CD1c-positive myeloid dendritic cell (primary cell): ENCODE data around the gene FBXO9.
"Not testable (repeated sequence)": the region's sequence is repeated elsewhere in the genome, so short reads cannot be mapped to it uniquely, and the experiment has no call there.

Experiments
- DNase-seq: peaks from one replicate; pipeline ENCODE4 v3.0.0-alpha.2; 2016; ENCODE audit errors: extremely low spot score

The FBXO9 gene

GRCh38 chr6:53048431-53049195, 16.6 kb upstream of the FBXO9 start:
- peak; percentile 8 for DNase-seq

GRCh38 chr6:53049415-53049814, 15.8 kb upstream of the FBXO9 start:
- no peak for DNase-seq

DNA sequence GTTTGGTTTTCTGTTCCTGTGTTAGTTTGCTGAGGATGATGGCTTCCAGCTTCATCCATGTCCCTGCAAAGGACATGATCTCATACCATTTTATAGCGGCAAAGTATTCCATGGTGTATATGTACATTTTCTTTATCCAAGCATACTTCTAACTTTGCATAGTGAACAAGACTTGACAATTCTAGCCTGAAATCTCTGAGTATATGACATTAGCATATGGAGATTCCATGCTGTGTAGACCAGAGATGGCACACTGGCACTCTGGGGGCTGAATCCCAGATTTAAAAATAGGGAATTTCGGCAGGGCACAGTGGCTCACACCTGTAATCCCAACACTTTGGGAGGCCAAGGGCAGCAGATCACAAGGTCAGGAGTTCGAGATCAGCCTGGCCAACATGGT, 13.1 kb upstream of the FBXO9 start:
- DNase-seq = not testable (repeated sequence)

DNA sequence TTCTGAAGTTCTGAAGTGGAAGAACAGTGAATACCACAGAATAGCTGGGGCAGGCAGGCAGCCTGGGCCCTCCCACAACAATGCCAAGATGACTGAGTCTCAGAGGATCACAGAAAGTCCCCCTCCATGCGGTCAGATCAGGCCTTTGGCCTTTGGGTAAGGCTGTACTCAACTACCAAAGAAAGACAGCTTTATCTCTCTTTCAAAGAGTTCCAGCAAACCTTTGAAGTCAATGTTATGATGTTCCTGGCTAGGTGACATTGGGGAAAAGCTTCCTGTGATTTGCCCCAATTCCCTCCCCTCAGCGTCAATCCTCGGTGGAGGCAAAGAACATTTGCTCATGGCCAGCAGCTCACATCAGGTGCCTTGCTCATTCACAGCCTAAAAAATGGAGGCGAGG, 10.7 kb upstream of the FBXO9 start:
- no peak for DNase-seq

DNA sequence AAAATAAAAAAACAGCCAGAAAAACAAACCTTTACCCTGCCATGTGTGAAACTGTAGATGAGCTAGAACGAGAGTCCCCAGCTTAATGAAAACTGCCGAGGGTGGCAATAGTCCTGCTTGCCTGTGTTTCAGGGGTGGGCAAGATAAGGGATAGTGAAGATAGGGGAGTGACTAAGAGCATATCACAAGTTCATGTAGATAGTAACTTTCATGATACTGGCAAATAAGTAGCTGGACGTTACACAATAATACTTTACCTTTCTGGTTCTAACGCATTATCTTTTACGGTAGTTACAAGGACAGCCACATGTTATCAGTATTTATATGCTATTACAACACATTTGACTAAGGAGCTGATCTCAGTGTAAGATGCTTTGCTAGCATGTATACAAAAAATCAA, 9.3 kb upstream of the FBXO9 start:
- no peak for DNase-seq

GRCh38 chr6:53056273-53056672, 8.9 kb upstream of the FBXO9 start:
- DNase-seq = no peak

DNA sequence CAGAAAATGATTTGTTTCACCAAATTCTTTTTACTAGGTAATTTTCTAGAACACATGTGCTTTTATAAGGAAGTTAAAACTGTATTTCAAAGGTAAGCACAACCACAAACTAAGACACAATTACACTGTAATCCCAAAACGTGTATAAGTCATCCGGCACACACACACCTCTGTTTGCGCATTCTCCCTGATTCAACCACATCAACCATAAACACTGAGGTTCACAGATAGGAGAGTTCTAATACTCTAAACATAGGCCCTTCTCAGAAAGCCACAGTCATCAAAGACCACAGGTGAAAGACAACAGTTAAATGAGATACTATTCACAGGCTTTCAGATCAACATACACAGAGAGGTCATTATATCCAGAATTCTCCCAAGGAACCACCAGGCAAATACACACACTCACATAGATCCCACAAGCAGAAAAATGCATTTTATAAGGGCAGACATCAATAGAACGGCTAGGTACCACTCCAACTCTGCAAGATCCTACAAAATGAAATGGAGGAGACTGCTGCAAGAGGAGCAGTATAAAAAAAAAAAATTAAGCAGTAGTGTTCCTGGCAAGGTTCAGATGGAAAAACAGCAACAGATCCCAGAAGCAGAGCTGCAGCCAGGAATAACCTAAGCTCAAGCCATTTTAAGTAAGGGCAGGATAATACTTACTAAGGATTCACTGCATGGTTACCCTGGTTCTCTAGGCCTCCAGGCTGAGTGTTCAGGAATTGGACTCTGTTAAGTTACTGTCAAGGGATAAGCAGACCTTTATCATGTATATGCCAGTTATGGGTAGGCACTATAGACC, 6.6 kb upstream of the FBXO9 start:
- no peak for DNase-seq

DNA sequence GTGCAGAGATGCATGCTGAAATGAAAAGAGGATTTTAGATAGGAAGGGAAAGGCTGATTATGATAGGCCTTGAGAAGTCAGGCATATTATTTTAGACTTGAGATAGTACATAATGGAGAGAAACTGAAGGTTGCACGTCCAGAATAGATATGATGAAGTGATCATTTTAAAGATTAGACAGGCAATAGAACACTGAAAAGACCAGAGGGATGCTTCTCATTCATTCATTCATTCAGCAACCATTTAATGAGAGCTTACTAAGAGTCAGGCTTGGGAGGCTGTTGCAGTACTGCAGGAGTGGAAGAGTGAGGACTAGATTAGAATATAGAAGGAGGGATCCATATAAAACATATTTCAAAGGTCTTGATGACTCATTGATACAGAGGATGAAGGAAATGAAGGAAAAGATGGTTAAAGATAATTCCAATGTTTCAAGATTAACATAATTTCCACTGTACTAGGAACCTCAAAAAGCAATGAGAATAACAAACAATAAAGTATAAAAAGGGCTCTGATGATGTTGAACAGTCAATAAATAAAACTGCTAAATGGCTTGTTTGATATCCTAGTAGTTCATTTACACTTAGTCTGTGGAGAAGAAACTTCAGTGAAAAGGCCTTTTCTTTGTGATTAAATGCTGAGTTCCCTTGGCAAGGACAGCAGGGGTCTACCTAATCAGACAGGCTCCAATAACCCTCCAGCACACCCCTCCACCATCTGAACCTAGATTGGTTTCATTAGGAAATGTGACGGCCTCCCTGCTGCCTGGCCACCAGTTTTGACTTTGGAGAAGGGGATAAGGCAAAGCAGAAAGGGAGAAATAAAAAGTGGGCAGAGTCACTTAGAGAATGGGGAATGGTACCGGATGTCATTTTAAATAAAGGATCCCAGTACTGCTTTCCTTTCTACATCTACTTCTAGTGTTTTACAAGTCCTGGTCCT, 5.3 kb upstream of the FBXO9 start:
- DNase-seq = no peak

- no peak for DNase-seq
Measured at GRCh38 chr6:53062169-53062539, 3.0 kb upstream of the FBXO9 start.

GRCh38 chr6:53064255-53064654, 949 bp upstream of the FBXO9 start:
- not testable (repeated sequence) for DNase-seq

GRCh38 chr6:53064726-53065265, 408 bp upstream of the FBXO9 start:
- DNase-seq = peak; percentile 98

- DNase-seq = peak; percentile 38
Measured at GRCh38 chr6:53066077-53066417, 843 bp downstream of the FBXO9 start.

- no peak for DNase-seq
Measured at GRCh38 chr6:53066874-53067706, 1.9 kb downstream of the FBXO9 start.

GRCh38 chr6:53067849-53068361, 2.7 kb downstream of the FBXO9 start:
- peak; percentile 75 for DNase-seq

- DNase-seq = no peak
Measured at GRCh38 chr6:53069427-53069826, 4.2 kb downstream of the FBXO9 start.

- no peak for DNase-seq
Measured at GRCh38 chr6:53070806-53071205, 5.6 kb downstream of the FBXO9 start.

- no peak for DNase-seq
Measured at GRCh38 chr6:53074347-53074746, 9.1 kb downstream of the FBXO9 start.

DNA sequence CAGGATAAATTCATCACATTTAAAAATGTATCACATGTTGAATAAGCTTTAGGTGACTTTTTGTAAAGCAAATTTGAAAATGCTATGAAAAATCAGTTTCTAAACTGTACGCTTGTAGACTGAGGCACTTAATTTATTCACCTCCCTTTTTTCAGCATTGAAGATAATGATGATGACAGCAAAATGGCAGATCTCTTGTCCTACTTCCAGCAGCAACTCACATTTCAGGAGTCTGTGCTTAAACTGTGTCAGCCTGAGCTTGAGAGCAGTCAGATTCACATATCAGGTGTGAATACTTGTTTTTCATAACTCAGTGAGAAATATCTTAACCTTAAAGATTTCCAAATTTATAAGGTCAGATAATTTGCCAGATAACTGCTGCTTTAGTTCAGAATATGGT, 15.6 kb downstream of the FBXO9 start:
- DNase-seq = no peak

DNA sequence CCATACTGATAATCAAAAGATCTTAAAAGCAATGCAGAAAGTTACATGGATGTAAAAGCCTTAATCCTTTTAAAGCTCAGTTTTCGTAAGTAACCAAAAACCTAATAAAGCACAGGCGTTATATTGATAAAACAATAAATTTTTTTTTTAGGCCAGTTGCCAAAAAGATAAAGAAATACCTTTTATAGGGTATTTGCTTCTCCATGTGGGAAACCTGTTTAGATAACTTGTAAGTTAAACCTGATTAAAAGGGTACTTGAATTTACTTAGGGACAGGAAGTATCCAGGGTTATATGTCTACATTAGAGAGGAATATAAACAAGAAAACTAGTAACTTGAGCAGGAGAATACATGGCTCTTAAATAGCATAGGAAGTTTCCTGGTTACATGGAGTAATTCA, 21.1 kb downstream of the FBXO9 start:
- DNase-seq = no peak

GRCh38 chr6:53089948-53090347, 24.7 kb downstream of the FBXO9 start:
- DNase-seq = no peak

DNA sequence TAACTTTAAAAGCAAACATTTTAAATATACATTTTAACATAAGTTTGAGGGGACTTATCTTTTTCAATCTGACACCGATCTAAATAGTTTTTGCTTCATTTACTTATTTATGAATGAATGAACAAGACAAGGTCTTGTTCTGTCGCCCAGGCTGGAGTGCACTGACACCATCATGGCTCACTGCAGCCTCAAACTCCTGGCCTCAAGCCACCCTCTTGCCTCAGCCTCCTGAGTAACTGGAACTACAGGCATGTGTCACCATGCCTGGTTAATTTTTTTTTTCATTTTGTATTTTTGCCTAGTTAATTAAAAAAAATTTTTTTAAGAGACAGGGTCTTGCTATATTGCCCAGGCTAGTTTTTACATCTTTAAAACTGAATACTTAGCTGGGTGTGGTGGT, 25.4 kb downstream of the FBXO9 start:
- no peak for DNase-seq
